K562 (cell line): ENCODE data around the gene FBXL4. TPM values are rescaled to one million over a fixed set of nuclear protein-coding genes. Genes with fewer than 3 reads are reported as not detected.

Source experiments
- ATAC-seq: fragments of 200-7000 bp; cut with Tn5 transposase; 3 replicates; pipeline ENCODE4 v1.9.1; 2020; ENCODE audit warnings: moderate library complexity
- BruUV-seq: library from RNA; stranded (reverse); fragments of 400-500 nt; replicated peaks from 2 replicates; lab custom pipeline; 2021; lab: Mats Ljungman, UMichigan
- CTCF ChIA-PET: fragments of 300-600 bp; formaldehyde crosslinking; extraction: SDS; loops from one replicate; lab custom pipeline; 2021; ENCODE audit warnings: low intra/inter-chr PET ratio; lab: Yijun Ruan, JAX
- POLR2A ChIA-PET: fragments of 300-600, 350-650 bp; sonication (Branson Sonifier 250); formaldehyde crosslinking; extraction: SDS; loops from one replicate; lab custom pipeline; 2021; ENCODE audit warnings: antibody characterized with exemption, inconsistent platforms; lab: Yijun Ruan, JAX
- DNase-seq, 4 experiments: peaks; one replicate each; pipeline versions ENCODE4 v3.0.0 to v3.0.0-alpha.2; 2011 to 2018; ENCODE audit warnings: low spot score in 3 of 4, mixed read lengths in 3 of 4; ENCODE audit errors: extremely low read depth in 1 of 4
- FAIRE-seq: peaks from 2 replicates; lab custom pipeline; 2011; peaks lifted over from hg19 to GRCh38; lab: Jason Lieb, UNC
- H2AFZ ChIP-seq: 2 replicates; pipeline ENCODE4 v1.6.0; 2011; ENCODE audit warnings: low read depth, low read length, control low read depth, inconsistent platforms
- H3K27ac ChIP-seq: fragments of 200-600 bp; 3 replicates; pipeline ENCODE4 v1.8.0; 2011; ENCODE audit warnings: low read depth, mild to moderate bottlenecking, control low read depth, inconsistent platforms, low read length, moderate library complexity, mixed read lengths; ENCODE audit errors: extremely low read depth
- H3K27me3 ChIP-seq, 2 experiments: fragments of 300-600 bp in 1 of 2; 2 replicates in 1 of 2; 3 replicates in 1 of 2; pipeline versions ENCODE4 v1.6.0 to v1.8.0; 2011; ENCODE audit warnings: inconsistent platforms in 2 of 2, low read length in 2 of 2, mild to moderate bottlenecking in 1 of 2, mixed read lengths in 1 of 2, moderate library complexity in 1 of 2; ENCODE audit not compliant: control insufficient read depth in 2 of 2, insufficient read depth in 2 of 2
- H3K36me3 ChIP-seq: fragments of 300-600 bp; 3 replicates; pipeline ENCODE4 v1.8.0; 2011; ENCODE audit warnings: mild to moderate bottlenecking, low read length, inconsistent platforms; ENCODE audit not compliant: control insufficient read depth, insufficient read depth
- H3K4me1 ChIP-seq, 2 experiments: fragments of 200-600 bp in 1 of 2; replicated peaks in 1 of 2; 2 replicates in 1 of 2; 3 replicates in 1 of 2; pipeline versions ENCODE4 v1.5.1 to v1.8.0; 2011; ENCODE audit warnings: inconsistent platforms in 2 of 2, low read length in 2 of 2, mild to moderate bottlenecking in 1 of 2, mixed read lengths in 1 of 2, moderate library complexity in 1 of 2; ENCODE audit not compliant: control insufficient read depth in 2 of 2, insufficient read depth in 2 of 2
- H3K4me2 ChIP-seq: 2 replicates; pipeline ENCODE4 v1.6.1; 2011; ENCODE audit warnings: low read length, control low read depth, inconsistent platforms, mixed read lengths; ENCODE audit not compliant: insufficient read depth
- H3K4me3 ChIP-seq: fragments of 200-600 bp; sonication (generic), shearing (Covaris generic); 2 replicates; pipeline ENCODE4 v1.5.1; 2016; ENCODE audit warnings: control low read depth, inconsistent platforms
- H3K79me2 ChIP-seq: fragments of 200-600 bp; 3 replicates; pipeline ENCODE4 v1.8.0; 2011; ENCODE audit warnings: low read length, inconsistent platforms; ENCODE audit not compliant: control insufficient read depth, insufficient read depth
- H3K9ac ChIP-seq, 2 experiments: 2 replicates each; pipeline versions ENCODE4 v1.6.0 to v1.6.1; 2011; ENCODE audit warnings: low read depth in 2 of 2, low read length in 2 of 2, control low read depth in 1 of 2, inconsistent platforms in 1 of 2, mild to moderate bottlenecking in 1 of 2, mixed read lengths in 1 of 2; ENCODE audit not compliant: insufficient read depth in 1 of 2
- H3K9me1 ChIP-seq: one replicate; pipeline ENCODE4 v1.6.0; 2011; ENCODE audit warnings: inconsistent platforms, mild to moderate bottlenecking, low read length, moderate library complexity; ENCODE audit not compliant: control insufficient read depth, insufficient read depth
- H3K9me3 ChIP-seq: replicated peaks from 2 replicates; pipeline ENCODE4 v1.5.1; 2011; ENCODE audit warnings: low read depth, low read length, inconsistent platforms; ENCODE audit not compliant: control insufficient read depth, insufficient read depth
- H4K20me1 ChIP-seq: replicated peaks from 2 replicates; pipeline ENCODE4 v1.6.1; 2011; ENCODE audit warnings: low read length, inconsistent platforms, mixed read lengths; ENCODE audit not compliant: control insufficient read depth, insufficient read depth
- HNRNPH1 ChIP-seq: fragments of 200-400 bp; formaldehyde crosslinking; optimal IDR thresholded peaks from 2 replicates; pipeline ENCODE3; 2017; ENCODE audit warnings: low read depth, mild to moderate bottlenecking, low read length, moderate library complexity
- SNIP1 ChIP-seq: fragments of 450-650 bp; IDR thresholded peaks from 2 replicates; pipeline ENCODE4 v1.7.1; 2017; ENCODE audit warnings: low read depth, mild to moderate bottlenecking
- SREBF2 ChIP-seq: sonication (generic); formaldehyde crosslinking; IDR thresholded peaks from 2 replicates; pipeline ENCODE4 v1.4.0; 2020; ENCODE audit warnings: mild to moderate bottlenecking, missing genetic modification reagents
- whole genome bisulfite sequencing: fragments of 100-300 bp; shearing (Covaris generic); methylation state at CpG from one replicate; pipeline ENCODE4 v1.1.6; 2016; ENCODE audit warnings: low coverage, mixed read lengths; ENCODE audit not compliant: insufficient coverage; ENCODE audit errors: missing lambda C conversion rate; 5-methylcytosine and 5-hydroxymethylcytosine counted together
- in situ Hi-C: fragments of 300-500 bp; cut with MboI; formaldehyde crosslinking; loops from 4 replicates; pipeline ENCODE4 v1.15.0; 2018; ENCODE audit warnings: inconsistent platforms, mixed read lengths
- intact Hi-C: fragments of 100-400 bp; cut with micrococcal nuclease; formaldehyde crosslinking; loops from 2 replicates; pipeline ENCODE4 v1.14.2; 2022
- polyA plus RNA-seq, 8 experiments: library from polyadenylated mRNA; depleted of rRNA in 4 of 8; stranded (reverse) in 5 of 8; unstranded in 3 of 8; fragments of >200 nt; fragmentation: Nextera tagmentation in 2 of 8; fragmentation: Illumina TruSeq in 1 of 8; extraction: Ambion mirVana in 2 of 8; extraction: Trizol in 1 of 8; gene quantifications; 2 replicates each; pipeline versions ENCODE4 v1.2.1 to v1.2.3, GENCODE V29; 2011 to 2014; ENCODE audit warnings: inconsistent platforms in 1 of 8, missing spikeins in 1 of 8
- total RNA-seq, 7 experiments: library from RNA; depleted of rRNA in 6 of 7; stranded (reverse); fragments of >200 nt in 6 of 7; fragmentation: Illumina TruSeq in 2 of 7; extraction: Trizol in 2 of 7; gene quantifications; 2 replicates each; pipeline versions ENCODE4 v1.2.1 to v1.2.3, GENCODE V29; 2011 to 2021; ENCODE audit warnings: low replicate concordance in 1 of 7
- TF ChIP-seq, protein P1 (sequence below): fragments of 450-650 bp; IDR thresholded peaks from 2 replicates; pipeline ENCODE4 v1.6.1; 2016; ENCODE audit warnings: mild to moderate bottlenecking

Gene FBXL4
- total and polyA plus RNA-seq, 9 of the 15 experiments (the other 6 are each of a cell fraction or from before 2014, with no cell fraction given) = 4.2 to 23.1 (median 7.7) TPM

DNA sequence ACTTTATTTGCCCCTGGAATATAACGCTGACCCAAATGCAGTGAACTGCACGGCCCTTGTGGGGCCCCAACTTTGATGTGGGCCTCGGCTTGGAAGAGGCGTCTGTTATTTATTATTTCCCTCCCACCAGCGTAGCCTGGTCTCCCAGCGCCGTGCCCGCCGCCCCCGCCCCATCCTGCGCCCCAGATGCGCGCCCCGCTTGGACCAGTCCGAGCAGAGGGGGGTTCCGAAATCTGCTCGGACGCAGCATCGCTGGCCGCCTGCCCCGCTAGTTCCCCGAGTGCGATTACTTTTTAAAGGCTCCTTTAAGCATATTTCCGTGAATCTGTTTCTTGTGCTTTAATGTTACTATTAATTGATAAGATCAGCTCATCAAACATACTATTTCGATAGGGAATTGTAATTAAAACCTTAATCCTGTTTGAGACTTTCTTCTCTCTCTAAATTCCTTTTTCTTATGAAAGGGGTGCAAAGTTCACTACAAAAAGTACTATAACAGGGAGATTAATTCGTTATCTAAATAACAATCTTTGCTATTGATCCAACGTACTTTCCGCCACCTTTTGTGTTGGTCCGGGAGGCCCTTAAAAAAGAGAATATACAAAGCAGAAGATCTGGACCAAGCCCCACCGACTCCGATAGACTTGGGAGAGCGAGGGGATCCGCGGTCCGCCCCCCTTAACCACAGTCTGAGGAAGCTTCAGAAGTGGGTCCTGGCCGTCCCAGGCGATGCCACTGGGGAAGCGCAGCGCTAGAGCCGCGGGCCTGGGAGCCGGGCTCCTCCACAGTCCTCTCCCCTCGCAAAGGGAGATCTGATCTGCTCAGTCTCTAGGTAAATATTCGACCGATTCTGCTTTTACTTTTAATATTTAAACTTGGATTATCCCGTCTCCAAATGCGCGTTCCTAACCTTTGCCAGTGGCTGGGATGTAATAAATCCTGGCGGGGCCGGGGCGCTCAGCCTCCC is 103.2 kb downstream of the FBXL4 start:
- POLR2A ChIA-PET = no interaction called here
- no peaks in the 10 kb centered on the region for H3K79me2 ChIP-seq
- in situ Hi-C loops = no loop called here
- DNase-seq = no peak
- no peak for ATAC-seq
- H3K4me1 ChIP-seq = peaks cover 0 to 15% of the 10 kb centered on the region in 2 experiments; a peak in 1 of 5 replicates
- no peak overlapping the region for H3K4me3 ChIP-seq
- no peak overlapping the region for H3K4me2 ChIP-seq
- H3K9me3 ChIP-seq = no peaks in the 10 kb centered on the region; the same call in 1 of the 2 replicates
- WGBS = 46% methylated on average over 29 of the region's 51 CpGs
- no peaks in the 10 kb centered on the region for H4K20me1 ChIP-seq
- H3K9me1 ChIP-seq = no peaks in the 10 kb centered on the region
- no peak overlapping the region for H3K27ac ChIP-seq
- intact Hi-C loops = loop anchor here (1.0 to 5.0 kb wide), 5 partner anchors 75 to 1777 kb away; no protein-coding TSS in a partner anchor
- no peak for FAIRE-seq
- H3K36me3 ChIP-seq = no peaks in the 10 kb centered on the region
- H2AFZ ChIP-seq = no peak overlapping the region
- BruUV-seq = no TSS peak
- H3K9ac ChIP-seq = no peak overlapping the region
- TF ChIP-seq, protein P1, sequence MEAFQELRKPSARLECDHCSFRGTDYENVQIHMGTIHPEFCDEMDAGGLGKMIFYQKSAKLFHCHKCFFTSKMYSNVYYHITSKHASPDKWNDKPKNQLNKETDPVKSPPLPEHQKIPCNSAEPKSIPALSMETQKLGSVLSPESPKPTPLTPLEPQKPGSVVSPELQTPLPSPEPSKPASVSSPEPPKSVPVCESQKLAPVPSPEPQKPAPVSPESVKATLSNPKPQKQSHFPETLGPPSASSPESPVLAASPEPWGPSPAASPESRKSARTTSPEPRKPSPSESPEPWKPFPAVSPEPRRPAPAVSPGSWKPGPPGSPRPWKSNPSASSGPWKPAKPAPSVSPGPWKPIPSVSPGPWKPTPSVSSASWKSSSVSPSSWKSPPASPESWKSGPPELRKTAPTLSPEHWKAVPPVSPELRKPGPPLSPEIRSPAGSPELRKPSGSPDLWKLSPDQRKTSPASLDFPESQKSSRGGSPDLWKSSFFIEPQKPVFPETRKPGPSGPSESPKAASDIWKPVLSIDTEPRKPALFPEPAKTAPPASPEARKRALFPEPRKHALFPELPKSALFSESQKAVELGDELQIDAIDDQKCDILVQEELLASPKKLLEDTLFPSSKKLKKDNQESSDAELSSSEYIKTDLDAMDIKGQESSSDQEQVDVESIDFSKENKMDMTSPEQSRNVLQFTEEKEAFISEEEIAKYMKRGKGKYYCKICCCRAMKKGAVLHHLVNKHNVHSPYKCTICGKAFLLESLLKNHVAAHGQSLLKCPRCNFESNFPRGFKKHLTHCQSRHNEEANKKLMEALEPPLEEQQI = no peak
- TF ChIP-seq SNIP1 = no peak
- TF ChIP-seq HNRNPH1 = no peak
- TF ChIP-seq SREBF2 (CRISPR knock-in tag) = no peak
- CTCF ChIA-PET = no interaction called here
- peaks cover 0 to 25% of the 10 kb centered on the region in 2 experiments; a peak in 2 of 5 replicates for H3K27me3 ChIP-seq
